ENCODE results near the gene AKTIP. TPM values are rescaled to one million over a fixed set of nuclear protein-coding genes. Genes with fewer than 3 reads are reported as not detected.

AKTIP gene
- total and polyA plus RNA-seq, 9 of the 15 experiments (the other 6 are each of a cell fraction or from before 2014, with no cell fraction given): 3.0 to 10.7 (median 4.4) TPM

DNA sequence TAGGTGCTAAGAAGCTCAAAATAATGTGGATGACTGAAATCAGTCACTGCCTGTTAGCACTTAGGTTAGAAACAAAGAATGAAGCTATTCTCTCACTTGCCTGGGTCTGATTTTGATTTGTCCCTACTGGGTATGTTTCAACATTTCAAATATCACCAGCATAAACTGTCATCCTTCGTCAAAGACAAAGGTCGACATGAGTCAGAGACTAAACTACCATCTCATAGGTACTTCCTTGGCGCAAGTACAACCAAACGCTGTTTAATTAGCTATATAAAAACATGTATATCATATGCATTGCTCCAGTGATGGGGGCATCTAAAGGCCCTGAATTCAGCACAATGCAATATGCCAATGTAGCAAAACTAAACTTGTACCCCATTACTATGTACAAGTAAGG lies 4.0 kb downstream of the AKTIP start:
- H3K4me1 ChIP-seq (replicated peaks in 1 of 2; ENCODE audit: control insufficient read depth in 2 of 2, insufficient read depth in 2 of 2, low read length in 2 of 2): peaks cover 3 to 13% of the 10 kb centered on the region in 2 experiments; a peak in 4 of 5 replicates
- H3K4me2 ChIP-seq (ENCODE audit: insufficient read depth, low read length): no peak overlapping the region
- no peaks in the 10 kb centered on the region for H4K20me1 ChIP-seq (replicated peaks; ENCODE audit: control insufficient read depth, insufficient read depth, low read length)
- peaks cover 26% of the 10 kb centered on the region; the same call in 1 of the 3 replicates for H3K36me3 ChIP-seq (ENCODE audit: control insufficient read depth, insufficient read depth, low read length)
- in situ Hi-C loops (cut with MboI): no loop called here
- no peak overlapping the region for H3K27ac ChIP-seq (ENCODE audit: extremely low read depth, low read depth, low read length)
- DNase-seq (ENCODE audit: extremely low read depth in 1 of 4, low spot score in 3 of 4) (no peak), ATAC-seq (no peak), FAIRE-seq (no peak)
- no peaks in the 10 kb centered on the region for H3K9me3 ChIP-seq (replicated peaks; ENCODE audit: control insufficient read depth, insufficient read depth, low read depth, low read length)
- H2AFZ ChIP-seq (ENCODE audit: low read depth, low read length): no peak overlapping the region
- TF ChIP-seq CBFA2T3 (IDR thresholded peaks at IDR 0.05) (no peak), ZNF75A (CRISPR knock-in tag; IDR thresholded peaks at IDR 0.05) (no peak), NFRKB (IDR thresholded peaks at IDR 0.05; ENCODE audit: low read depth) (no peak), CBX8 (IDR thresholded peaks at IDR 0.05; ENCODE audit: borderline replicate concordance, extremely low read depth, low read depth, low read length, poor library complexity, severe bottlenecking) (no peak)
- TF ChIP-seq, protein P1, sequence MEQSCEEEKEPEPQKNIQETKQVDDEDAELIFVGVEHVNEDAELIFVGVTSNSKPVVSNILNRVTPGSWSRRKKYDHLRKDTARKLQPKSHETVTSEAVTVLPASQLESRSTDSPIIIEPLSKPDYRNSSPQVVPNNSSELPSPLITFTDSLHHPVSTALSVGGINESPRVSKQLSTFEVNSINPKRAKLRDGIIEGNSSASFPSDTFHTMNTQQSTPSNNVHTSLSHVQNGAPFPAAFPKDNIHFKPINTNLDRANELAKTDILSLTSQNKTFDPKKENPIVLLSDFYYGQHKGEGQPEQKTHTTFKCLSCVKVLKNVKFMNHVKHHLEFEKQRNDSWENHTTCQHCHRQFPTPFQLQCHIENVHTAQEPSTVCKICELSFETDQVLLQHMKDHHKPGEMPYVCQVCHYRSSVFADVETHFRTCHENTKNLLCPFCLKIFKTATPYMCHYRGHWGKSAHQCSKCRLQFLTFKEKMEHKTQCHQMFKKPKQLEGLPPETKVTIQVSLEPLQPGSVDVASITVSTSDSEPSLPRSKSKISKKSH (CRISPR knock-in tag; IDR thresholded peaks at IDR 0.05): no peak
- H3K9ac ChIP-seq (ENCODE audit: insufficient read depth in 1 of 2, low read depth in 2 of 2, low read length in 2 of 2): no peak overlapping the region
- no TSS peak for BruUV-seq (replicated peaks)
- H3K27me3 ChIP-seq (ENCODE audit: control insufficient read depth in 2 of 2, insufficient read depth in 2 of 2, low read length in 2 of 2): no peaks in the 10 kb centered on the region
- ChIA-PET CTCF (ENCODE audit: low intra/inter-chr PET ratio) (no interaction called here), POLR2A (no interaction called here)
- H3K9me1 ChIP-seq (ENCODE audit: control insufficient read depth, insufficient read depth, low read length): no peaks in the 10 kb centered on the region
- no peak overlapping the region for H3K4me3 ChIP-seq
- WGBS (ENCODE audit: insufficient coverage, low coverage, missing lambda C conversion rate): 79% methylated on average over 4 of the region's 4 CpGs
- H3K79me2 ChIP-seq (ENCODE audit: control insufficient read depth, insufficient read depth, low read length): no peaks in the 10 kb centered on the region
- intact Hi-C loops (cut with micrococcal nuclease): no loop called here
